HuH-7.5 (cell line): ENCODE measurements around the gene TYRP1.
A peak's percentile ranks its signal among the peaks of the same experiment; 100 is the strongest.

Experiments used
- DNase-seq: peaks from one replicate; pipeline ENCODE4 v3.0.0; 2011; ENCODE audit warnings: low spot score

TYRP1 gene

GRCh38 chr9:12697719-12698118 is 4.5 kb downstream of the TYRP1 start:
- DNase-seq: no peak

GRCh38 chr9:12698266-12698665 is 5.1 kb downstream of the TYRP1 start:
- DNase-seq: no peak

GRCh38 chr9:12698986-12699385 is 5.8 kb downstream of the TYRP1 start:
- DNase-seq: no peak

- DNase-seq: no peak
Observed at GRCh38 chr9:12699529-12699928, 6.3 kb downstream of the TYRP1 start.

GRCh38 chr9:12701126-12701525 is 7.9 kb downstream of the TYRP1 start:
- DNase-seq: no peak

- DNase-seq: peak; percentile 3
Observed at GRCh38 chr9:12702160-12702758, 9.1 kb downstream of the TYRP1 start.

GRCh38 chr9:12703996-12704395 is 10.8 kb downstream of the TYRP1 start:
- DNase-seq: no peak

GRCh38 chr9:12705738-12706391 is 12.7 kb downstream of the TYRP1 start:
- no peak for DNase-seq

- DNase-seq: no peak
Observed at GRCh38 chr9:12708562-12709298, 15.5 kb downstream of the TYRP1 start.

GRCh38 chr9:12712532-12712931 is 19.3 kb downstream of the TYRP1 start:
- DNase-seq: no peak

GRCh38 chr9:12715268-12715667 is 22.1 kb downstream of the TYRP1 start:
- DNase-seq: no peak

GRCh38 chr9:12716823-12717600 is 23.8 kb downstream of the TYRP1 start:
- DNase-seq: no peak

GRCh38 chr9:12717907-12718306 is 24.7 kb downstream of the TYRP1 start:
- DNase-seq: no peak

- DNase-seq: no peak
Observed at GRCh38 chr9:12718482-12719026, 25.4 kb downstream of the TYRP1 start.

- no peak for DNase-seq
Observed at GRCh38 chr9:12719431-12719830, 26.2 kb downstream of the TYRP1 start.

- no peak for DNase-seq
Observed at GRCh38 chr9:12720551-12720950, 27.4 kb downstream of the TYRP1 start.

- no peak for DNase-seq
Observed at GRCh38 chr9:12722131-12722530, 28.9 kb downstream of the TYRP1 start.

- no peak for DNase-seq
Observed at GRCh38 chr9:12723409-12724028, 30.3 kb downstream of the TYRP1 start.

- no peak for DNase-seq
Observed at GRCh38 chr9:12726795-12727194, 33.6 kb downstream of the TYRP1 start.

- DNase-seq: no peak
Observed at GRCh38 chr9:12730198-12730597, 37.0 kb downstream of the TYRP1 start.

- DNase-seq: no peak
Observed at GRCh38 chr9:12730927-12731326, 37.7 kb downstream of the TYRP1 start.

GRCh38 chr9:12732971-12733370 is 39.8 kb downstream of the TYRP1 start:
- no peak for DNase-seq
